ENCODE measurements around the gene INHBB.
"Not testable (repeated sequence)": the region's sequence is repeated elsewhere in the genome, so short reads cannot be mapped to it uniquely, and the experiment has no call there.

INHBB gene

DNA sequence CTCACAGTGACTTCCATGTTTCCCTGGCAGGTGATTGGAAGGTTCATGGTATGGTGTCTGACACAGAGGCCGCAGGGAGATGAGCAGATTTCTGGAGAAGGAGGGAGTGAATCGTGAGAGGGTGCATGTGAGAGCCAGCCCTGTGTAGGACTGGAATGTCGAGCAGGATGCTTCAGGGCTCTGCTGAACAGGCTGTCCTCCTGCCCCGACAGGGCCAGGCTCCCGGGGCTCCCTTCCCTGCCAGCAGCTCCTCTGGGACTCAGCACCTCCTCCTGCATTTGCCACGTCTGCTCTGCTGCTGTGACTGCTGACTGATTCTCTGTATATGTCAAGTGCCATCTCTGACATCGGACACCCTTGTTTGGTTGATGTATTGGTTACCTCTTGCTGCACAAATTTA lies 38.5 kb upstream of the INHBB start:
- peaks cover under 1% of the 10 kb centered on the region for H3K4me1 ChIP-seq (ENCODE audit: control insufficient read depth, insufficient read depth, low read length, poor library complexity, severe bottlenecking)
- no peak overlapping the region for H3K4me3 ChIP-seq (ENCODE audit: extremely low read depth, insufficient read depth, low read length, poor library complexity, severe bottlenecking)
- peaks cover 13% of the 10 kb centered on the region for H3K36me3 ChIP-seq (ENCODE audit: control insufficient read depth, insufficient read depth, low read length)
- H3K27ac ChIP-seq (ENCODE audit: low read depth, low read length, severe bottlenecking): no peak overlapping the region
- WGBS, 2 experiments (ENCODE audit: insufficient coverage in 2 of 2): 84 to 85% methylated on average over 4 to 5 of the region's 7 CpGs
- no peaks in the 10 kb centered on the region for H3K9me3 ChIP-seq (ENCODE audit: control insufficient read depth, low read length)

GRCh38 chr2:120308038-120308910 lies 37.7 kb upstream of the INHBB start:
- Histone ChIP-seq H3K4me1 (ENCODE audit: control insufficient read depth, insufficient read depth, low read length, poor library complexity, severe bottlenecking) (peaks cover 3% of the 10 kb centered on the region), H3K4me3 (ENCODE audit: extremely low read depth, insufficient read depth, low read length, poor library complexity, severe bottlenecking) (no peak overlapping the region), H3K9me3 (ENCODE audit: control insufficient read depth, low read length) (no peaks in the 10 kb centered on the region), H3K27ac (ENCODE audit: low read depth, low read length, severe bottlenecking) (no peak overlapping the region), H3K36me3 (ENCODE audit: control insufficient read depth, insufficient read depth, low read length) (peaks cover 10% of the 10 kb centered on the region)
- 90 to 94% methylated on average over 15 of the region's 16 CpGs for WGBS, 2 experiments (ENCODE audit: insufficient coverage in 2 of 2)

- no peaks in the 10 kb centered on the region for H3K9me3 ChIP-seq (ENCODE audit: control insufficient read depth, low read length)
- no peak overlapping the region for H3K4me3 ChIP-seq (ENCODE audit: extremely low read depth, insufficient read depth, low read length, poor library complexity, severe bottlenecking)
- 89% methylated on average over 3 of the region's 6 CpGs; no CpG with 5 or more reads in 1 of the 2 experiments for WGBS, 2 experiments (ENCODE audit: insufficient coverage in 2 of 2)
- H3K36me3 ChIP-seq (ENCODE audit: control insufficient read depth, insufficient read depth, low read length): peaks cover 10% of the 10 kb centered on the region
- peaks cover 6% of the 10 kb centered on the region for H3K4me1 ChIP-seq (ENCODE audit: control insufficient read depth, insufficient read depth, low read length, poor library complexity, severe bottlenecking)
- H3K27ac ChIP-seq (ENCODE audit: low read depth, low read length, severe bottlenecking): no peak overlapping the region
Measured at GRCh38 chr2:120310136-120310535, 35.8 kb upstream of the INHBB start.

DNA sequence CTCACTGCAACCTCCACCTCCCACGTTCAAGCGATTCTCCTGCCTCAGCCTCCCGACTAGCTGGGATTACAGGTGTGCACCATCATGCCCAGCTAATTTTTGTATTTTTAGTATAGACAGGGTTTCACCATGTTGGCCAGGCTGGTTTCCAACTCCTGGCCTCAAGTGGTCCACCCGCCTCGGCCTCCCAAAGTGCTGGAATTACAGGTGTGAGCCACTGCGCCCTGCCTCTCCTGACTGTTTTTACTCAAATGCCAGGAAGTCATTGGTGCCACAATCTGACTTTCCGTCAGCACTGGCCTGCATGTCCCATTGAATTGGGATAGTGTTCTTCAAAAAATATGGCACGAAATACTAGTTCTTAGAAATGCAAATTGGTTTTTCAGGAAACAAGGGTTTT lies 35.1 kb upstream of the INHBB start:
- H3K36me3 ChIP-seq (ENCODE audit: control insufficient read depth, insufficient read depth, low read length); H3K4me3 ChIP-seq (ENCODE audit: extremely low read depth, insufficient read depth, low read length, poor library complexity, severe bottlenecking); H3K9me3 ChIP-seq (ENCODE audit: control insufficient read depth, low read length); H3K27ac ChIP-seq (ENCODE audit: low read depth, low read length, severe bottlenecking); H3K4me1 ChIP-seq (ENCODE audit: control insufficient read depth, insufficient read depth, low read length, poor library complexity, severe bottlenecking): not testable (repeated sequence)
- 82 to 97% methylated on average over 6 to 7 of the region's 8 CpGs for WGBS, 2 experiments (ENCODE audit: insufficient coverage in 2 of 2)

GRCh38 chr2:120312076-120312475 lies 33.9 kb upstream of the INHBB start:
- WGBS, 2 experiments (ENCODE audit: insufficient coverage in 2 of 2): 75 to 95% methylated on average over 4 of the region's 6 CpGs
- Histone ChIP-seq H3K36me3 (ENCODE audit: control insufficient read depth, insufficient read depth, low read length) (no peaks in the 10 kb centered on the region), H3K9me3 (ENCODE audit: control insufficient read depth, low read length) (no peaks in the 10 kb centered on the region), H3K4me3 (ENCODE audit: extremely low read depth, insufficient read depth, low read length, poor library complexity, severe bottlenecking) (no peak overlapping the region), H3K27ac (ENCODE audit: low read depth, low read length, severe bottlenecking) (no peak overlapping the region), H3K4me1 (ENCODE audit: control insufficient read depth, insufficient read depth, low read length, poor library complexity, severe bottlenecking) (peaks cover 7% of the 10 kb centered on the region)

- H3K9me3 ChIP-seq (ENCODE audit: control insufficient read depth, low read length): no peaks in the 10 kb centered on the region
- no peak overlapping the region for H3K4me3 ChIP-seq (ENCODE audit: extremely low read depth, insufficient read depth, low read length, poor library complexity, severe bottlenecking)
- WGBS, 2 experiments (ENCODE audit: insufficient coverage in 2 of 2): 36% methylated on average over 26 to 29 of the region's 38 CpGs
- H3K27ac ChIP-seq (ENCODE audit: low read depth, low read length, severe bottlenecking): no peak overlapping the region
- no peaks in the 10 kb centered on the region for H3K36me3 ChIP-seq (ENCODE audit: control insufficient read depth, insufficient read depth, low read length)
- peaks cover 7% of the 10 kb centered on the region for H3K4me1 ChIP-seq (ENCODE audit: control insufficient read depth, insufficient read depth, low read length, poor library complexity, severe bottlenecking)
Measured at GRCh38 chr2:120312860-120313694, 32.9 kb upstream of the INHBB start.

DNA sequence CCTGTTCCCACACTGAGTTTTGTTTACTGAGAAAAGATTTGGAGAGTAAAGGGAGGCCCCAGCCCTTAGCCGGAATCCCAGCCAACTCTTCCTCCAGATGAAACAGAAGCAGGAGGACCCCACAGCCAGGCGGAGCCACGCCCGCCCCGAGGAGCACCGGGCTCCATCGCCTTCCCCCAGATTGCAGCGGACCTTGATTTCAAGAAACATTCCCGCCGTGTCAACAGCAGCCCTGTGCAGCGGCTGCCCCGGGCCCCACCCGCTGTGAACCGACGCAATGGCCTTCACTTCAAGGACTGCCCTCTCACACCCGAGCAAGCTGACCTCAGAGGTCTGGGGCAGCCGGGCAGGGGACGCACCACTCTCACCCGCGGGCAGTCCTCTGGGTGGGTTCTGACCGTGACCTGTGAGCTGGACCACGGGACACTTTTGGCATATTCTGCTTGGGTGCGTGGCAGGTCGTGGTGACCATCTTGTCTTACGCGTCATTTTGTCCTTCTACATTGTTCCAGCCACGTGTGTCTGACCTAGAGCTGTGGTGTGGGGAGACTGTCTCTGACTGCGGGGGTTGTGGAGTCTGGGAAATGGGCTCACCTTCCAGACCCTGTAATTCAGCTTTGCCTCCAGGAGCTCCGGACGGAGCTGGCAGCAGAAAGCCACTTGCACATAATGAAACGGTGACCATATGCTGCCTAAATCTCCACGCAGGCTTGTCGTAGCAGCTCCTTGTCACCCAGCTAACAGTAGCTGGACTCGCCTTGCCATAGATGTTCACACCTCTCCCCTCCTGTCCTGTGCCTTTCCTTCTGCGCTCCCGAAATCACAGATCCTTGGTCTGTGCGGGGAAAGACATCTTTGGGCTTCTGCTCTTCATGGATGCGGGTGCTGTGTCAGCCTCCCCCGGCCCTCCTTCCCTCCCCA lies 32.0 kb upstream of the INHBB start:
- Histone ChIP-seq H3K4me1 (ENCODE audit: control insufficient read depth, insufficient read depth, low read length, poor library complexity, severe bottlenecking) (peaks cover 7% of the 10 kb centered on the region), H3K4me3 (ENCODE audit: extremely low read depth, insufficient read depth, low read length, poor library complexity, severe bottlenecking) (no peak overlapping the region)
- 89 to 90% methylated on average over 34 to 36 of the region's 39 CpGs for WGBS, 2 experiments (ENCODE audit: insufficient coverage in 2 of 2)

DNA sequence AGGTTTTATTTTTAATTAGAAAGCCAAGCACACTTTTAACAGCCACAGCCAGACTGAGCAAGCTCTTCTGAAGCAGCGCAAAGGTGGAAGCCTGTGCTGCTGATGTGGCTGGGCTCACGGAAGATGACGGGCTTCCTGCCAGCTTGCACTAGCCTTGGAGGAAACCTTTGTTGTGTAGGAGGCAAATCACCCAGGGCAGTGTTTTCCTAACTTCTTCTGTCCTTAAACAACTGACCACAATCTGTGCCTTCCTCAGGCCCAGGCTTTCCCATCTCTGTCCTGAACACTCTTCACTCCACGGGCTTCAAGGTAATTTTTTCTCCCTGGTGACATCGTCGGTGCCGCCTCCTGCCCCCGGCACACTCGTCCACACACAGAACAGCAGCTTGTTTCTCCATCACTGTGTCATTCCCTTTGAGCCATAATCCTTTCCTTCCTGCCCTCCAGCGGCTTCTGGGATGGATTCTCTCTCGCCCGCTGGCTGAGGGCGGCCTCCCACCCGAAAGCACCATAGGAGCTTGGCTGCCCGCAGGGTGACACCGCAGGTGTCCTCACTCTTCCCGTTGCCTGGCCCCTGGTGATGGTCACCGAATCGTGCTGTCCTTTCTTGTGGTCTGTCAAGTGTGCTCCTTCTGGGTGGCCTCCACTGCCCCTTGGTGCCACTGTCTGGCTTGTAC lies 31.1 kb upstream of the INHBB start:
- Histone ChIP-seq H3K36me3 (ENCODE audit: control insufficient read depth, insufficient read depth, low read length) (no peaks in the 10 kb centered on the region), H3K9me3 (ENCODE audit: control insufficient read depth, low read length) (no peaks in the 10 kb centered on the region), H3K4me1 (ENCODE audit: control insufficient read depth, insufficient read depth, low read length, poor library complexity, severe bottlenecking) (peaks cover 7% of the 10 kb centered on the region), H3K4me3 (ENCODE audit: extremely low read depth, insufficient read depth, low read length, poor library complexity, severe bottlenecking) (no peak overlapping the region), H3K27ac (ENCODE audit: low read depth, low read length, severe bottlenecking) (no peak overlapping the region)
- 88 to 91% methylated on average over 14 to 19 of the region's 19 CpGs for WGBS, 2 experiments (ENCODE audit: insufficient coverage in 2 of 2)

More for the DNA sequence above, 32.0 kb upstream of the INHBB start:
- Histone ChIP-seq H3K9me3 (ENCODE audit: control insufficient read depth, low read length) (no peaks in the 10 kb centered on the region), H3K27ac (ENCODE audit: low read depth, low read length, severe bottlenecking) (no peak overlapping the region), H3K36me3 (ENCODE audit: control insufficient read depth, insufficient read depth, low read length) (no peaks in the 10 kb centered on the region)

GRCh38 chr2:120315367-120316033 lies 30.4 kb upstream of the INHBB start:
- H3K36me3 ChIP-seq (ENCODE audit: control insufficient read depth, insufficient read depth, low read length): no peaks in the 10 kb centered on the region
- H3K9me3 ChIP-seq (ENCODE audit: control insufficient read depth, low read length): no peaks in the 10 kb centered on the region
- H3K4me3 ChIP-seq (ENCODE audit: extremely low read depth, insufficient read depth, low read length, poor library complexity, severe bottlenecking): no peak overlapping the region
- H3K27ac ChIP-seq (ENCODE audit: low read depth, low read length, severe bottlenecking): no peak overlapping the region
- 88 to 92% methylated on average over 11 to 16 of the region's 17 CpGs for WGBS, 2 experiments (ENCODE audit: insufficient coverage in 2 of 2)
- peaks cover 7% of the 10 kb centered on the region for H3K4me1 ChIP-seq (ENCODE audit: control insufficient read depth, insufficient read depth, low read length, poor library complexity, severe bottlenecking)

Data from mesodermal cell (in vitro differentiated cells).